Stomach (tissue), 9 donors: ENCODE data around the gene RUNX1. TPM values are rescaled to one million over a fixed set of nuclear protein-coding genes. Genes with fewer than 3 reads are reported as not detected.

Experiments used
- DNase-seq, 2 donors: peaks; one replicate each; pipeline versions ENCODE4 v3.0.0 to v3.0.0-alpha.2; 2013 to 2019
- H3K27ac ChIP-seq, 5 donors: fragments of 200-600 bp in 4 of 5; sonication (generic) in 4 of 5; one replicate each; pipeline ENCODE4 v1.5.1; 2013 to 2019; ENCODE audit warnings: mild to moderate bottlenecking in 1 of 5, moderate library complexity in 1 of 5
- H3K27me3 ChIP-seq, 3 donors: fragments of 200-600 bp; sonication (generic); one replicate each; pipeline ENCODE4 v1.5.1; 2017 to 2019; ENCODE audit warnings: mixed run types in 1 of 3
- H3K36me3 ChIP-seq, 4 donors: fragments of 200-600 bp; sonication (generic); 1 replicate in 3 of 4; 2 replicates in 1 of 4; pipeline ENCODE4 v1.5.1; 2016 to 2019
- H3K4me1 ChIP-seq, 4 donors: fragments of 200-600 bp; sonication (generic); one replicate each; pipeline ENCODE4 v1.5.1; 2016 to 2019
- H3K4me3 ChIP-seq, 4 donors: fragments of 200-600 bp; sonication (generic) in 3 of 4; one replicate each; pipeline ENCODE4 v1.5.1; 2016 to 2019; ENCODE audit warnings: mild to moderate bottlenecking in 1 of 4
- H3K9me3 ChIP-seq, 4 donors: fragments of 200-600 bp; sonication (generic); one replicate each; pipeline ENCODE4 v1.5.1; 2016 to 2019
- CTCF ChIP-seq, 7 experiments: fragments of 450-650 bp in 4 of 7; fragments of 200-600 bp in 3 of 7; sonication (generic) in 3 of 7; IDR thresholded peaks; one replicate each; pipeline ENCODE4 v1.5.1; 2016 to 2019; ENCODE audit warnings: antibody characterized with exemption in 7 of 7, control low read depth in 2 of 7, mild to moderate bottlenecking in 1 of 7
- EP300 ChIP-seq: sonication (generic); formaldehyde crosslinking; IDR thresholded peaks from one replicate; pipeline ENCODE4 v1.6.1; 2017; ENCODE audit warnings: antibody characterized with exemption
- POLR2A ChIP-seq, 4 donors: fragments of 450-650 bp; IDR thresholded peaks; one replicate each; pipeline ENCODE4 v1.6.1; 2016; ENCODE audit warnings: antibody characterized with exemption in 4 of 4, control low read depth in 2 of 4, mild to moderate bottlenecking in 1 of 4, moderate library complexity in 1 of 4
- POLR2AphosphoS5 ChIP-seq, 3 donors: sonication (generic); formaldehyde crosslinking; IDR thresholded peaks; one replicate each; pipeline ENCODE4 v1.6.1; 2016; ENCODE audit warnings: antibody characterized with exemption in 3 of 3
- WGBS, 5 donors: extraction: QIAGEN DNeasy Blood & Tissue Kit in 3 of 5; methylation state at CpG; one replicate each; pipeline versions ENCODE4 v1.1.5 to v1.1.7; 2013 to 2018; 5-methylcytosine and 5-hydroxymethylcytosine counted together
- intact Hi-C: fragments of 100-400 bp; cut with DNase I; formaldehyde crosslinking; loops from one replicate; pipeline ENCODE4 v1.15.1; 2023; ENCODE audit warnings: low total_unique reads
- polyA plus RNA-seq, 3 donors: library from polyadenylated mRNA; stranded (reverse); fragments of 200-250 nt; gene quantifications; one replicate each; pipeline ENCODE4 v1.2.3, GENCODE V29; 2013
- total RNA-seq, 5 donors: library from RNA; depleted of rRNA; stranded (reverse); fragments of >200 nt; gene quantifications; one replicate each; pipeline versions ENCODE4 v1.1.0 to v1.2.3, GENCODE V29; 2014 to 2016
- donor health status: healthy with polysubstance abuse.
- donor health status: Bipolar disorder and iron deficiency.
- donor health status: healthy.

RUNX1 gene
- total and polyA plus RNA-seq, 8 donors = 8.0 to 213 (median 40.0) TPM

GRCh38 chr21:35025206-35026152 is 23.6 kb downstream of the RUNX1 start:
- Histone ChIP-seq H3K4me3 (no peak overlapping the region), H3K36me3 (no peaks in the 10 kb centered on the region), H3K27ac (peak overlapping the region in 3 of 5 donors; percentile 24 to 84 (median 80)), H3K27me3 (no peaks in the 10 kb centered on the region), H3K9me3 (no peaks in the 10 kb centered on the region), H3K4me1 (peaks cover 6 to 45% (median 29%) of the 10 kb centered on the region in 4 donors)
- intact Hi-C loops = no loop called here
- DNase-seq = no peak
- TF ChIP-seq EP300 = no peak
- TF ChIP-seq CTCF (IDR thresholded peaks at IDR 0.05) = no peak
- no peak for TF ChIP-seq POLR2AphosphoS5 (IDR thresholded peaks at IDR 0.05)
- TF ChIP-seq POLR2A (IDR thresholded peaks at IDR 0.05) = no peak
- WGBS, 5 donors = 78 to 88% (median 84%) methylated on average over 12 of the region's 12 CpGs

- no peaks in the 10 kb centered on the region for H3K36me3 ChIP-seq
- H3K27ac ChIP-seq = no peak overlapping the region
- H3K4me3 ChIP-seq = no peak overlapping the region
- peaks cover 12 to 54% (median 33%) of the 10 kb centered on the region in 4 donors for H3K4me1 ChIP-seq
- H3K9me3 ChIP-seq = no peaks in the 10 kb centered on the region
- no peak for TF ChIP-seq EP300
- no peak for DNase-seq
- H3K27me3 ChIP-seq = no peaks in the 10 kb centered on the region
- intact Hi-C loops = no loop called here
These were observed 24.6 kb downstream of the RUNX1 start for GRCh38 chr21:35024513-35024912.

GRCh38 chr21:35024071-35024420 is 25.1 kb downstream of the RUNX1 start:
- Histone ChIP-seq H3K4me1 (peaks cover 17 to 59% (median 34%) of the 10 kb centered on the region in 4 donors), H3K9me3 (no peaks in the 10 kb centered on the region)

GRCh38 chr21:35023396-35024070 is 25.6 kb downstream of the RUNX1 start:
- no peak overlapping the region for H3K27ac ChIP-seq
- no peaks in the 10 kb centered on the region for H3K27me3 ChIP-seq
- no peak overlapping the region for H3K4me3 ChIP-seq
- intact Hi-C loops = no loop called here
- H3K36me3 ChIP-seq = no peaks in the 10 kb centered on the region
- 60 to 90% (median 65%) methylated on average over 2 to 3 of the region's 3 CpGs for WGBS, 5 donors
- H3K9me3 ChIP-seq = no peaks in the 10 kb centered on the region
- no peak for DNase-seq
- TF ChIP-seq EP300 (no peak), POLR2AphosphoS5 (IDR thresholded peaks at IDR 0.05) (no peak), CTCF (IDR thresholded peaks at IDR 0.05) (no peak), POLR2A (IDR thresholded peaks at IDR 0.05) (no peak)
- peaks cover 18 to 64% (median 37%) of the 10 kb centered on the region in 4 donors for H3K4me1 ChIP-seq

More at GRCh38 chr21:35024071-35024420, 25.1 kb downstream of the RUNX1 start:
- Histone ChIP-seq H3K4me3 (no peak overlapping the region), H3K36me3 (no peaks in the 10 kb centered on the region), H3K27me3 (no peaks in the 10 kb centered on the region), H3K27ac (no peak overlapping the region)
- WGBS, 5 donors = 85 to 100% (median 95%) methylated on average over 1 of the region's 1 CpG
- DNase-seq = no peak
- no peak for TF ChIP-seq POLR2A (IDR thresholded peaks at IDR 0.05)
- TF ChIP-seq POLR2AphosphoS5 (IDR thresholded peaks at IDR 0.05) = no peak
- TF ChIP-seq CTCF (IDR thresholded peaks at IDR 0.05) = no peak
- no peak for TF ChIP-seq EP300
- intact Hi-C loops = no loop called here
